ENCODE measurements around the gene NPAS3.

DNA sequence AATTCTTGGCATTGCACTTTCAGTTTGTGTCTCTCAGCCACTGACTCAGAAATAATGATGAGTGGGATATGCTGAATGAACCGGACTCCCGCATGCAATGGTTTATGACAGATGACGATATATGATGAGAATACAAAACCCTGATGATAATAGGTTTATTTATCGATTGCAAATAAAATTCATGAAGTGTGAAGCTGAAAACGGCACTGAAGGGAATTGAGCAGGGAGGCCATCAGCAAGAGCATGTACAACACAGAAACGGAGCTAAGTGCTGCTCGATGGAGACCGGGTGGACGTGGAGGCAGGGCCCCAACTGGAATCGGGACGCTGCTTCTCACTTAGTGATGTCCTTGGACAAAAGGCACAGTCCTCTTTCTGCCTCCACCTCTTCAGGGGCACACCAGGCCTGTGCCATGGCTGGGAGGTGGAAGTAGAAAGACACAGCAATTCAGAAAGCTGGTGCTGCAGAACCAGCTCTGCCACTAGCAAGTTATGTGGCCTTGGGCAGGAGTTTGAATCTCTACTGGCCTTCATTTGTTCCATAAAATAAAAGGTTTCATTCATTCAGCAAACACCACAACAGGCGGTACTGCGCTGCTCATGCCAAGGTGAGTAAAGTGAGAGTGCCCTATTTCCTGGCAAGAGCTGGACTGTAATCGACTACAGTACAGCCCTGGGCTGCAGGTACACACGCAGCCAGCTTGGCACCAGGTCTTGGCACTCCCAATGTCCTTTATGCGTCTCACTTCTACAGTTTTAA, 895.2 kb downstream of the NPAS3 start:
- TF ChIP-seq, protein P1, sequence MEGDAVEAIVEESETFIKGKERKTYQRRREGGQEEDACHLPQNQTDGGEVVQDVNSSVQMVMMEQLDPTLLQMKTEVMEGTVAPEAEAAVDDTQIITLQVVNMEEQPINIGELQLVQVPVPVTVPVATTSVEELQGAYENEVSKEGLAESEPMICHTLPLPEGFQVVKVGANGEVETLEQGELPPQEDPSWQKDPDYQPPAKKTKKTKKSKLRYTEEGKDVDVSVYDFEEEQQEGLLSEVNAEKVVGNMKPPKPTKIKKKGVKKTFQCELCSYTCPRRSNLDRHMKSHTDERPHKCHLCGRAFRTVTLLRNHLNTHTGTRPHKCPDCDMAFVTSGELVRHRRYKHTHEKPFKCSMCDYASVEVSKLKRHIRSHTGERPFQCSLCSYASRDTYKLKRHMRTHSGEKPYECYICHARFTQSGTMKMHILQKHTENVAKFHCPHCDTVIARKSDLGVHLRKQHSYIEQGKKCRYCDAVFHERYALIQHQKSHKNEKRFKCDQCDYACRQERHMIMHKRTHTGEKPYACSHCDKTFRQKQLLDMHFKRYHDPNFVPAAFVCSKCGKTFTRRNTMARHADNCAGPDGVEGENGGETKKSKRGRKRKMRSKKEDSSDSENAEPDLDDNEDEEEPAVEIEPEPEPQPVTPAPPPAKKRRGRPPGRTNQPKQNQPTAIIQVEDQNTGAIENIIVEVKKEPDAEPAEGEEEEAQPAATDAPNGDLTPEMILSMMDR (IDR thresholded peaks at IDR 0.05) = no peak
- no peak for TF ChIP-seq POLR2A (IDR thresholded peaks at IDR 0.05)
